ENCODE measurements around the gene REV3L.
"Not testable (repeated sequence)": the region's sequence is repeated elsewhere in the genome, so short reads cannot be mapped to it uniquely, and the experiment has no call there.

REV3L gene

DNA sequence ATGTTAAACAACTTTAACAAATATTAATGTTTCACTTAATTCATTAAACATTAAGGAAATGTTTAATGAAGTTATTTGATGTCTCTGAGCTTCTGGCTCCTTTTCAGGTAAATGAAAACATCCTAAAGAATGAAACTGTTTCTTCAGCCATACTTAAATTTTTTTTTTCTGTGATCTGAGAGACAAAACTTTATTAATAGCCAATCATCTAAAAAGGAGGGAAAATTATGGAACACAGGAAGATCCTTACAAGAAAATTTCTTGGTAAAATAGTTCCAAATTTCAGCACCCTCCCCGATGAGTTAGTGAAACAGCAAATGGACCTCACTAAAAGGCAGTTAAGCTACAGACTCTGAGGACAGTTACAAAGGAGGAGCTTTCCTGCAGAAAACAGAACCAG lies 185.2 kb downstream of the REV3L start:
- no peak for DNase-seq (ENCODE audit: low read depth)
- no peak overlapping the region for H3K4me3 ChIP-seq (replicated peaks; ENCODE audit: low read depth, low read length)
- no peak for TF ChIP-seq CTCF (IDR thresholded peaks at IDR 0.05; ENCODE audit: low read length, missing control alignments)

DNA sequence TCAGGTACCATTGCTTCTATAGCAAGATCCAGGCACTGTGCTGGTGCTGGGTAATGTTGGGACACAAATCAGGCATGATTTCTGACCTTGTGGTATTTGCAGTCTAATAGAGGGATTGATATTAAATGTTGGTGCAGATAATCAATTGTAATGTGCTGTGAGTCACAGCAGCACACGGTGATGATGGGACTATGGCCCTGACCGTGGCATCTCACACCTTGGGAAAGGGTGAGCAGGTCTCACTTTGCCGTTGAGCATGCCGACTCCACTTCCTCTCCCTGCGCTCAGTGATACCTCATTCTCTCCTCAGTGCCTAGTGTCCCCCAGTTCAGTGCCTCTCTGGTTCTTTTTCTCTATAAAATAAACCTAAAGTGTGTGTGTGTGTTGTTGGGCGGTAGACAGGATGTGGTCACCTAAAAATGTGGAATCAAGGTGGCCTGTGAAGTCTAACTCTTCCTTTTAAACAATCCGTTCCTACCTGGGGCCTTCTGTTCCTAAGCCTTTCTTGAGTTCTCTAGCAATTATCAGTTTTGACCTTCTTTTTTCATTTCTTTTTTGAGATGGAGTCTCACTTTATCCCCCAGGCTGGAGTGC lies 188.5 kb downstream of the REV3L start:
- H3K4me3 ChIP-seq (replicated peaks; ENCODE audit: low read depth, low read length): no peak overlapping the region
- no peak for DNase-seq (ENCODE audit: low read depth)
- no peak for TF ChIP-seq CTCF (IDR thresholded peaks at IDR 0.05; ENCODE audit: low read length, missing control alignments)

DNA sequence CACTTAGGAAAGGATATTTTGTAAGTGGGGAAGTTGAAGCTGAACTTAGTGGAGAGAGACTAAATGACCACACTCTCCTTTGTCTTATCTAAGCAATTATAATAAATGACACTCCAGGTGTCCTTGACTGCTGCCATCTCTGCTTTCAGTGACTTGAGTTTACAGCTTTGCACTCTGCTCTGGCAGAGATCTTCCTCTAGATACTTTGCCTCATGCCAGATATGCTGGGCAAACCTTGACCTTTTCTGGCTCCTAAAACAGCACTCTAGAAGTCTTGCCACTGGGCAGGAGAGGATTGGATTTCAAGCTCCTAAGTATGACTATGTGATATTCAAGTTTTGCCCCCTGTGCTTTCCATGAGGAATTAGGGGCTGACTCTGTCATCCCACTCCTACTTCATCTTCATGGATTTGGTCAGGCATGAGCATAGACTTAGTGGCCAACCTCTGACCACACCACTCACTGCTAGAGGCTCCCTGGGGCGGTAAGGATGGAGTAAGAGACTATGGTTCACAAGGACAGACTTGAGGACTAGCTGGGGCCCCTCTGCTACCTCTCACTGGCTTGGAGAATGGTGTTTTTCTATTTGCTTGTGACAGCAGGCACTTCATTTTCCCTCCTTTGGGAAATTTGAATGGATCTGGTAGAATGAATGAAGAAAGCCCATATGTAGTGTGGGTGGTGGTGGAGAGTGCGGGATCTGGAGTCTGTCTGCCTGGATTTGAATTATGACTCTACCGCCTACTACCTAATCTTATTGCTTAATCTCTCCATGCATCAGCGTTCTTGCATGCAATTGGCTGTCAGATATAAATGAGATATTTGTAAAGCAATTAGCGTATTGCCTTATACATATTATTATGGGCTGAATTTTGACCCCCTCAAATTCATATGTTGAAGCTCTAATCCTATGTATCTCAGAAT lies 191.4 kb downstream of the REV3L start:
- no peak for DNase-seq (ENCODE audit: low read depth)
- no peak overlapping the region for H3K4me3 ChIP-seq (replicated peaks; ENCODE audit: low read depth, low read length)
- no peak for TF ChIP-seq CTCF (IDR thresholded peaks at IDR 0.05; ENCODE audit: low read length, missing control alignments)

- H3K4me3 ChIP-seq (replicated peaks; ENCODE audit: low read depth, low read length): not testable (repeated sequence)
- DNase-seq (ENCODE audit: low read depth): peak; percentile 47
Measured at GRCh38 chr6:111290689-111291335, 192.2 kb downstream of the REV3L start.

DNA sequence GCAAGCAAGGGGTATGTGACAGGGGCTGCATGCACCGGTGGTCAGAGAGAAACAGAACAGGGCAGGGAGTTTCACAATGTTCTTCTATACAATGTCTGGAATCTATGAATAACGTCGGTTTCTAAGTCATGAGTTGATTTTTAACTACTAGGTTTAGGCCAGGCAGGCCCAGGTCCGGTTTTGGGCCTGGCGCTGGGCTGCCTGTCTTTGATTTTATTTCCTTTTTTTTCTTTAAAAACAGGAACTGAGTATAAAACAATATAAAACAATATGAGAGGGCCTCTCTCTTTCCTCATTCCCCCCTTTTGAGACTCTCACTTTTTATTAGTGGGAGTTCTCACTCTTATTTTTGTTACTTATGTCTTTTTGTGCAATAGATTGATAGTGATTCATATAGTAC lies 198.7 kb downstream of the REV3L start:
- DNase-seq (ENCODE audit: low read depth); H3K4me3 ChIP-seq (replicated peaks; ENCODE audit: low read depth, low read length): not testable (repeated sequence)

GRCh38 chr6:111283707-111284106 lies 199.3 kb downstream of the REV3L start:
- H3K4me3 ChIP-seq (replicated peaks; ENCODE audit: low read depth, low read length): no peak overlapping the region
- no peak for DNase-seq (ENCODE audit: low read depth)
- no peak for TF ChIP-seq CTCF (IDR thresholded peaks at IDR 0.05; ENCODE audit: low read length, missing control alignments)

DNA sequence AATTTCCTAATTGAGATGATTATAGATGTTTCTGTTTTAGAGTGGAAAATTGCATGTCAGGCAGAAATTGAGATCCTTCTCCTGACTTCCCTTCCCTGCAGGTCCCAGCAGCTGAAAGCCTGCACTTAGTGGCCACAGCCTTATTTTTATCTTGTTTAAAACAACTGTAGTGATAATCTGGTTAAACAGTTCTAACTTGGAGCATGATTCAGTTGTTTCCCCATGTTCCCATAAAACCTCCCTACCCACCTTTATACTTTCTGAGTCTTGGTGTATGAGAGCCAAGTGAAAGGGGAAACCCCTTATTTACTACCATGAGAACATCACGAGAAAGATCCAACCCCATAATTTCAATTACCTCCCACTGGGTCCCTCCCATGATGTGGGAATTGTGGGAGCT lies 200.5 kb downstream of the REV3L start:
- no peak for TF ChIP-seq CTCF (IDR thresholded peaks at IDR 0.05; ENCODE audit: low read length, missing control alignments)
- H3K4me3 ChIP-seq (replicated peaks; ENCODE audit: low read depth, low read length): no peak overlapping the region
- DNase-seq (ENCODE audit: low read depth): no peak

All from fibroblast of pulmonary artery (primary cell).